GM12878 (cell line): ENCODE results near the gene ELMOD3. TPM values are rescaled to one million over a fixed set of nuclear protein-coding genes. Genes with fewer than 3 reads are reported as not detected.

Experiments
- ATAC-seq: fragments of 200-7000 bp; cut with Tn5 transposase; 3 replicates; pipeline ENCODE4 v1.9.1; 2020; ENCODE audit warnings: mild to moderate bottlenecking, moderate library complexity
- BruUV-seq: library from RNA; stranded (reverse); fragments of 400-500 nt; replicated peaks from 2 replicates; lab custom pipeline; 2021; lab: Mats Ljungman, UMichigan
- CTCF ChIA-PET: fragments of 300-600 bp; sonication (Branson Sonifier 250); formaldehyde crosslinking; extraction: SDS; loops from one replicate; lab custom pipeline; 2021; ENCODE audit warnings: inconsistent platforms; lab: Yijun Ruan, JAX
- POLR2A ChIA-PET: fragments of 350-600 bp; formaldehyde crosslinking; extraction: SDS; loops from one replicate; lab custom pipeline; 2021; ENCODE audit warnings: inconsistent platforms; lab: Charles Lee
- RAD21 ChIA-PET: fragments of 300-600 bp; sonication (Branson Sonifier 250); formaldehyde crosslinking; loops from one replicate; lab custom pipeline; 2023; ENCODE audit warnings: antibody characterized with exemption; ENCODE audit not compliant: unreplicated experiment; lab: Charles Lee
- SMC1A ChIA-PET: fragments of 300-600 bp; sonication (Branson Sonifier 250); formaldehyde crosslinking; loops from one replicate; lab custom pipeline; 2023; ENCODE audit not compliant: unreplicated experiment, uncharacterized antibody; lab: Charles Lee
- DNase-seq: peaks from one replicate; pipeline ENCODE4 v3.0.0-alpha.2; 2011; ENCODE audit warnings: low read depth, low spot score
- FAIRE-seq: peaks from 3 replicates; lab custom pipeline; 2011; peaks lifted over from hg19 to GRCh38; lab: Jason Lieb, UNC
- H2AFZ ChIP-seq: 2 replicates; pipeline ENCODE4 v1.6.0; 2011; ENCODE audit warnings: low read depth, low read length, control low read depth; ENCODE audit not compliant: control insufficient read depth
- H3K27ac ChIP-seq: 2 replicates; pipeline ENCODE4 v1.5.1; 2011; ENCODE audit warnings: control low read depth; ENCODE audit not compliant: control insufficient read depth, insufficient read depth
- H3K27me3 ChIP-seq, 2 experiments: replicated peaks in 1 of 2; 2 replicates each; pipeline versions ENCODE4 v1.6.0 to v1.6.1; 2011; ENCODE audit warnings: low read length in 1 of 2; ENCODE audit not compliant: control insufficient read depth in 2 of 2, insufficient read depth in 2 of 2
- H3K36me3 ChIP-seq, 2 experiments: 2 replicates each; pipeline ENCODE4 v1.5.1; 2011; ENCODE audit warnings: low read length in 1 of 2; ENCODE audit not compliant: control insufficient read depth in 2 of 2, insufficient read depth in 2 of 2
- H3K4me1 ChIP-seq: 2 replicates; pipeline ENCODE4 v1.6.1; 2011; ENCODE audit warnings: mild to moderate bottlenecking, low read length, moderate library complexity, mixed read lengths; ENCODE audit not compliant: control insufficient read depth, insufficient read depth
- H3K4me2 ChIP-seq: 2 replicates; pipeline ENCODE4 v1.6.0; 2011; ENCODE audit warnings: control low read depth; ENCODE audit not compliant: control insufficient read depth, insufficient read depth
- H3K4me3 ChIP-seq: fragments of 200-600 bp; sonication (generic); 2 replicates; pipeline ENCODE4 v1.5.1; 2016
- H3K79me2 ChIP-seq: 2 replicates; pipeline ENCODE4 v1.6.0; 2011; ENCODE audit warnings: low read length; ENCODE audit not compliant: control insufficient read depth, insufficient read depth
- H3K9ac ChIP-seq: 2 replicates; pipeline ENCODE4 v1.8.0; 2011; ENCODE audit warnings: low read length, control low read depth, mixed read lengths; ENCODE audit not compliant: control insufficient read depth, insufficient read depth
- H3K9me3 ChIP-seq: replicated peaks from 3 replicates; pipeline ENCODE4 v1.5.1; 2011; ENCODE audit warnings: mild to moderate bottlenecking, low read length; ENCODE audit not compliant: control insufficient read depth, insufficient read depth
- H4K20me1 ChIP-seq: 2 replicates; pipeline ENCODE4 v1.6.0; 2011; ENCODE audit not compliant: control insufficient read depth, insufficient read depth
- BACH1 ChIP-seq: fragments of 450-650 bp; IDR thresholded peaks from 2 replicates; pipeline ENCODE4 v1.6.1; 2017; ENCODE audit warnings: mild to moderate bottlenecking, borderline replicate concordance
- CHD4 ChIP-seq: fragments of 200-600 bp; sonication (generic); IDR thresholded peaks from 2 replicates; pipeline ENCODE4 v1.6.1; 2016; ENCODE audit warnings: mild to moderate bottlenecking
- EGR1 ChIP-seq, 2 experiments: IDR thresholded peaks; 1 replicate in 1 of 2; 2 replicates in 1 of 2; pipeline ENCODE4 v1.6.1; 2011 to 2012; ENCODE audit warnings: low read depth in 2 of 2, low read length in 2 of 2, borderline replicate concordance in 1 of 2, mild to moderate bottlenecking in 1 of 2, moderate library complexity in 1 of 2
- FOXM1 ChIP-seq: IDR thresholded peaks from 2 replicates; pipeline ENCODE4 v1.6.1; 2012; ENCODE audit warnings: low read depth, mild to moderate bottlenecking, inconsistent platforms, low read length, moderate library complexity
- SPI1 ChIP-seq: IDR thresholded peaks from 2 replicates; pipeline ENCODE4 v1.6.1; 2011; ENCODE audit warnings: low read depth, mild to moderate bottlenecking, low read length, moderate library complexity, borderline replicate concordance; ENCODE audit not compliant: insufficient read depth
- TCF7 ChIP-seq: IDR thresholded peaks from 2 replicates; pipeline ENCODE4 v1.6.1; 2014; ENCODE audit warnings: antibody characterized with exemption, borderline replicate concordance
- YY1 ChIP-seq: IDR thresholded peaks from 2 replicates; pipeline ENCODE4 v1.6.1; 2011; ENCODE audit warnings: low read depth, mild to moderate bottlenecking, low read length
- ZBED1 ChIP-seq: IDR thresholded peaks from 2 replicates; pipeline ENCODE4 v1.6.1; 2016; ENCODE audit warnings: borderline replicate concordance
- WGBS: methylation state at CpG from one replicate; pipeline ENCODE4 v1.1.6; 2016; ENCODE audit warnings: low lambda C conversion rate; ENCODE audit not compliant: insufficient replicate concordance, insufficient coverage; ENCODE audit errors: missing lambda C conversion rate; 5-methylcytosine and 5-hydroxymethylcytosine counted together
- in situ Hi-C: fragments of 300-500 bp; cut with MboI; formaldehyde crosslinking; loops from 9 replicates; pipeline ENCODE4 v1.14.3; 2018; ENCODE audit warnings: mixed read lengths
- intact Hi-C: fragments of 100-400 bp; cut with micrococcal nuclease; formaldehyde crosslinking; loops from one replicate; pipeline ENCODE4 v1.14.2; 2022; ENCODE audit not compliant: unreplicated experiment
- polyA plus RNA-seq, 11 experiments: library from polyadenylated mRNA; depleted of rRNA in 4 of 11; unstranded in 6 of 11; stranded (reverse) in 5 of 11; fragments of >200 nt; fragmentation: Nextera tagmentation in 4 of 11; fragmentation: Illumina TruSeq in 1 of 11; extraction: Ambion mirVana in 4 of 11; extraction: Trizol in 1 of 11; gene quantifications; 1 replicate in 1 of 11; 2 replicates in 10 of 11; pipeline versions ENCODE4 v1.2.1 to v1.2.3, GENCODE V29; 2011 to 2016; ENCODE audit warnings: inconsistent platforms in 2 of 11, missing spikeins in 2 of 11, low read depth in 1 of 11
- total RNA-seq, 4 experiments: library from RNA; depleted of rRNA in 3 of 4; stranded (reverse); fragments of >200 nt in 3 of 4; fragmentation: Illumina TruSeq in 1 of 4; extraction: Trizol in 1 of 4; gene quantifications; 2 replicates each; pipeline versions ENCODE4 v1.2.1 to v1.2.3, GENCODE V29; 2013 to 2021

Gene ELMOD3
- total and polyA plus RNA-seq, 10 of the 15 experiments (the other 5 are each of a cell fraction or from before 2014, with no cell fraction given) = 1.2 to 19.1 (median 12.5) TPM

GRCh38 chr2:85309699-85310321, 44.8 kb upstream of the ELMOD3 start:
- H4K20me1 ChIP-seq = no peaks in the 10 kb centered on the region
- TF ChIP-seq ZBED1 = no peak
- no peak for TF ChIP-seq BACH1
- TF ChIP-seq TCF7 = no peak
- no peak for TF ChIP-seq CHD4
- no peak for TF ChIP-seq FOXM1
- TF ChIP-seq YY1 = no peak
- 0 out of 2 replicates have a peak, but pooled peaks have one; percentile 33 for TF ChIP-seq SPI1
- TF ChIP-seq EGR1 (IDR thresholded peaks at IDR 0.05; ENCODE audit: borderline replicate concordance in 1 of 2, low read depth in 2 of 2, low read length in 2 of 2) = 0 out of 3 replicates have a peak, but pooled peaks of 1 of the 2 experiments have one; percentile 14
- SMC1A ChIA-PET = interaction anchor here (1.0 to 1.7 kb wide), 3 partner anchors 10 to 16 kb away, joined by 3 to 6 read pairs (median 3); no protein-coding TSS in a partner anchor
- ATAC-seq = peak; percentile 22
- no TSS peak for BruUV-seq
- peak overlapping the region; percentile 42 for H3K27ac ChIP-seq
- H3K9ac ChIP-seq = no peak overlapping the region
- intact Hi-C loops = no loop called here
- peaks cover 19% of the 10 kb centered on the region for H3K4me1 ChIP-seq
- peak overlapping the region; percentile 65 for H3K4me2 ChIP-seq
- no peak for FAIRE-seq
- POLR2A ChIA-PET = interaction anchor here (0.8 to 1.5 kb wide), 3 partner anchors 12 to 56 kb away, joined by 3 to 4 read pairs (median 3); no protein-coding TSS in a partner anchor
- in situ Hi-C loops = no loop called here
- no peaks in the 10 kb centered on the region for H3K9me3 ChIP-seq
- CTCF ChIA-PET = interaction anchor here (0.7 to 3.2 kb wide), 4 partner anchors 8 to 1007 kb away, joined by 3 to 27 read pairs (median 4); no protein-coding TSS in a partner anchor
- RAD21 ChIA-PET = interaction anchor here (1.0 to 2.3 kb wide), 2 partner anchors 9 to 17 kb away, joined by 3 to 7 read pairs; no protein-coding TSS in a partner anchor
- peak overlapping the region; percentile 29 for H2AFZ ChIP-seq
- no peaks in the 10 kb centered on the region for H3K27me3 ChIP-seq
- 36% methylated on average over 19 of the region's 19 CpGs for WGBS
- no peak overlapping the region for H3K4me3 ChIP-seq
- H3K36me3 ChIP-seq = peaks cover 0 to 5% of the 10 kb centered on the region in 2 experiments; a peak in 2 of 4 replicates
- H3K79me2 ChIP-seq = no peaks in the 10 kb centered on the region
- DNase-seq = no peak
